Stimulated activated naive B cell treated with anti-CD40 and anti-IgM and Interleukin-4, amounts not matched to agents 10 μg/mL and 1 μg/mL and 100 μg/mL, for 72 hours (primary cell): ENCODE results near the gene INPP5K.
"Not testable (repeated sequence)": the region's sequence is repeated elsewhere in the genome, so short reads cannot be mapped to it uniquely, and the experiment has no call there.

Experiments
- ATAC-seq, 2 donors: fragments of 150-1000 bp; cut with Tn5 transposase; replicated peaks; 2 replicates each; pipeline ENCODE4 v1.10.0; 2021; ENCODE audit warnings: moderate library complexity in 1 of 2
- DNase-seq: peaks from one replicate; pipeline ENCODE4 v3.0.0; 2021
- H3K27ac Mint-ChIP-seq: one replicate; pipeline ENCODE4 v1.8.0; 2022; ENCODE audit warnings: mild to moderate bottlenecking, mixed read lengths
- H3K27me3 Mint-ChIP-seq, 2 donors: one replicate each; pipeline ENCODE4 v1.8.0; 2022; ENCODE audit warnings: mixed read lengths in 2 of 2
- H3K36me3 Mint-ChIP-seq, 2 donors: one replicate each; pipeline ENCODE4 v1.8.0; 2022; ENCODE audit warnings: mixed read lengths in 2 of 2, mild to moderate bottlenecking in 1 of 2
- H3K4me1 Mint-ChIP-seq, 2 donors: one replicate each; pipeline ENCODE4 v1.8.0; 2022; ENCODE audit warnings: mixed read lengths in 2 of 2, mild to moderate bottlenecking in 1 of 2
- H3K4me3 Mint-ChIP-seq, 2 donors: one replicate each; pipeline ENCODE4 v1.8.0; 2022; ENCODE audit warnings: mild to moderate bottlenecking in 2 of 2, mixed read lengths in 2 of 2, moderate library complexity in 1 of 2
- H3K9me3 Mint-ChIP-seq, 2 donors: one replicate each; pipeline ENCODE4 v1.8.0; 2022; ENCODE audit warnings: mixed read lengths in 2 of 2, mild to moderate bottlenecking in 1 of 2

Gene INPP5K

DNA sequence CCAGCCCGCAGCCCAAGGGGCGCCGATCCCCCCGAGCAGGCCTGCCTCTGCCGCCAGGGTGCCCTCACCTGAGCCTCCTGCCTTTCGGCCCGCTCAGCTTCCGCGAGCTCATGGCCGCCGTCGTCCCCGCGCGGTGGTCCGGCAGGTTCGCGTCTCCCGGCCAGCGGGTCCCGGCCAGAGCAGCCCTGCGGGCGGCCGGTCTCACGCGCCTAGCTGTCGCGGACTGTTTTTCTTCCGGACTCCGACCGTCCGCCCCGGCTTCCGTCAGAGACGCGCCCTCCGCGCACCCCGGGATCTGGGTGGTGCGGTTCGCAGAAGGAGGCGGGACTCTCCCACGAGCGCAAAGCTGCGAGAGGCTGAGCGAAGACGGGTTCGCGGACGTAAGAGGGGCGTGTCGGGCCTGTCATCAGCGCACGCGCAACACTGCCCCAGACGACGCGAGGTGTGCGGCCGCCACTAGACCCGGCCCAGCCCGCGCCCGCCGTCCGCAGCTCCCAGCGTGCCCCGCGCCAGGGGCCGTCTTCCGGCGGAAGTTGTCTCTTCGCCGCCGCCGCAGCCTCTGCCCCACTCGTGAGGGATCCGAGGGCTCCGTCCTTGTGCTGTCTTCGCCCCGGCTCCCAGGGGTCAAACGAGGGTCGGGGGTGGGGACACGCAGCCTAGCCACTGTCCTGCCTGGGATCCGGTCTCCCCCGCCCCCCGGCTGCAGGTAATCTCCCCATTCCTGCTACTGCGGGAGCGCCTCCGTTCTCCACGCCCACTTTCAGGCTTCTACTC is at the start of gene INPP5K:
TSS of gene INPP5K (minus strand) at position 225 of the 774 bp plus-strand sequence. CDS start at position 112, 113 bp downstream.
- ATAC-seq = peak; percentile 95 to 96
- no peaks in the 10 kb centered on the region for H3K9me3 Mint-ChIP-seq
- peak; percentile 98 for DNase-seq
- H3K4me3 Mint-ChIP-seq = peak within 1 kb of the TSS; percentile 89 to 93
- H3K27me3 Mint-ChIP-seq = no peaks in the 10 kb centered on the region
- H3K27ac Mint-ChIP-seq = peak within 1 kb of the TSS; percentile 89
- peaks cover 11 to 41% of the 10 kb centered on the region in 2 donors for H3K36me3 Mint-ChIP-seq
- peaks cover 17 to 22% of the 10 kb centered on the region in 2 donors for H3K4me1 Mint-ChIP-seq

DNA sequence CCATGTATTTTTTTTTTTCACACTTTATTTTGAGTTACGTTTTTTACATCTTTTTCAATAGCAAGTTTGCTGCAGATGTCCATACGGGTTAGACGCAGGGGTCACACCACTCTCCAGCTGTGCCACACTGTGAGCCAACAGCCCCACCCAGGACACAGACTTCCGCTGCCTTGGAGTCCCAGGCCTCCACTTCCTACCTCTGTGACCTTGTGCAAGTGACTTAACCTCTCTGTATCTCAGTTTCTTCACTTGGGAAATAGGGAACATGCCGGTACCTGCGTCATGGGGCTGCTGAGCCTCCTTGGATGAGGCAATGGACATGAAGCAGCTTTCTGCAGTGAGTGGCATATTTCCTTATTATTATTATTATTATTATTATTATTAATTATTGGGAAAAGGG is 49.5 kb upstream of the INPP5K start:
- no peaks in the 10 kb centered on the region for H3K27me3 Mint-ChIP-seq
- peaks cover 4 to 9% of the 10 kb centered on the region in 2 donors for H3K36me3 Mint-ChIP-seq

DNA sequence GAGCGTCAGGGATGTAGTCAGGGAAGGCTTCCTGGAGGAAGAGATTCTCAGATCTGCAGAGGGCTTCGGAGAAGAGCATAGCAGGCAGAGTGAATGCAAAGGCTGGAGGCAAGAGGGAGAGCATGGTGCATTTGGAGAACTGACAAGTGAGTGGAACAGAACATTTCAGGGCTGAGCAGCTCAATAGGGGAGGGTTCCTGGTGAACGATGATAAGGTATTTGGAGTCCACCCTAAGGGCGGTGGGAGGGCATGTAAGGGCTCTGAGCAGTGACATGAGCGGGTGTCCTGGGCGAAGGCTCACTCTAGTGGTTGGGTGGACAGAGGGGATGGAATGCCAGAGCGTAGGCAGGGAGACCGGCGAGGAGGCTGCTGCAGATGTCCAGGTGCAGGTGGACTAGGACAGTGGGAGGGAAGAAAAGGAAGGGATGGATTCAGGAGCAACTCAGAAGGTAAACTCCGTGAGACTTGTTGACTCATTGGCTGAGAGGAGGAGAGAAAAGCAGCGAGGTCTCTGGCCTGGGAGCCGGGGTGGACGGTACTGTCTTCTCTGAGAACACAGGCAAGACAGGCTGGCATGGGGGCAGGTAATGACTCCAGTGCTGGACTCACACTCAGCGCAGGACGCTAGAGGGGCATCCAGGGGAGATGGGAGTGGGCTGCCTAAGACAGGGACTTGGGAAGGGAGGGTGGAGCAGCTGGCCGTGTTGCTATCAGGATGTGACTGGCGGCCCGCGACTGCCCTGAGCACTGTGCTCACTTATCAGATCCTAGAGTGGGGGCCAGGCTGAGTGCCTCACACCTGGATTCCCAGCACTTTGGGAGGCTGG is 47.6 kb upstream of the INPP5K start:
- H3K4me1 Mint-ChIP-seq = peaks cover 43 to 76% of the 10 kb centered on the region in 2 donors
- no peaks in the 10 kb centered on the region for H3K27me3 Mint-ChIP-seq
- H3K27ac Mint-ChIP-seq = peak overlapping the region; percentile 66
- DNase-seq = no peak
- ATAC-seq = no peak
- peak overlapping the region; percentile 59 to 95 for H3K4me3 Mint-ChIP-seq
- H3K9me3 Mint-ChIP-seq = no peaks in the 10 kb centered on the region
- H3K36me3 Mint-ChIP-seq = peaks cover 10 to 19% of the 10 kb centered on the region in 2 donors

More for the DNA sequence above, 49.5 kb upstream of the INPP5K start:
- H3K9me3 Mint-ChIP-seq = no peaks in the 10 kb centered on the region
- no peak for DNase-seq
- peaks cover 36 to 65% of the 10 kb centered on the region in 2 donors for H3K4me1 Mint-ChIP-seq
- ATAC-seq = no peak
- H3K27ac Mint-ChIP-seq = no peak overlapping the region
- H3K4me3 Mint-ChIP-seq = peak overlapping the region in 1 of 2 donors; percentile 39

DNA sequence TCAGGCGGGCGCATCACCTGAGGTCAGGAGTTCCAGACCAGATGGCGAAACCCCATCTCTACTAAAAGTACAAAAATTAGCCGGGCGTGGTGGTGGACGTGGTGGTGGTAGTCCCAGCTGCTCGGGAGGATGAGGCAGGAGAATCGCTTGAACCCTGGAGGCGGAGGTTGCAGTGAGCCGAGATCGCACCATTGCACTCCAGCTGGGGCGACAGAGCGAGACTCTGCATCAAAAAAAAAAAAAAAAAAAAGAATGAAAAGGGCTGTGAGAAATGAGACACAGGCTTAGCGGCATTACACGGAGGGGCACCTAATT is 47.0 kb upstream of the INPP5K start:
- DNase-seq, ATAC-seq, H3K9me3 Mint-ChIP-seq, H3K27me3 Mint-ChIP-seq: not testable (repeated sequence)
- Mint-ChIP-seq H3K27ac (peak overlapping the region; percentile 66), H3K4me1 (peaks cover 43 to 79% of the 10 kb centered on the region in 2 donors), H3K36me3 (peaks cover 10 to 19% of the 10 kb centered on the region in 2 donors), H3K4me3 (peak overlapping the region; percentile 59 to 95)

DNA sequence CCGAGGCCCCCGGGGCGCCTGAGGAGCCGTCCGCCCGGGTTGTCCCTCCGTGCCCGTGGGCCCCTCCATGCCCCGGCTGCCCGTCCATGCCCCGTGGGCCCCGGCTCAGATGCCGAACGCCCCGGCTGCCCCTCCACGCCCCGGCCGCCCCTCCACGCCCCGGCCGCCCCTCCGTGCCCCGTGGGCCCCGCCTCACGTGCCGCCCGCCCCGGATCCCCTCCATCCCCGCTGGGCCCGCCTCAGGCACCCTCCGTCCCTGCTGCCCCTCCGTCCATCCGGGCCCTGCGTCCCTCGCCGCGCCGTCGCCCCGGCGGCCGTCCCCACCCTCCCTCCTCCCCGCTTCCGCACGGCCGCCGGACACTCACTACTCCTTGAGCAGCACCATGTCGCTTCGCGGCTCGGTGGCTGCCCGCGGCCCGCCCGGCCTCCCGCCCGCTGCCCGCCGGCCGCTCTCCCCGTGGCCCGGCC is 45.8 kb upstream of the INPP5K start:
- Mint-ChIP-seq H3K4me1 (peaks cover 40 to 75% of the 10 kb centered on the region in 2 donors), H3K27me3 (no peaks in the 10 kb centered on the region), H3K9me3 (no peaks in the 10 kb centered on the region), H3K36me3 (peaks cover 12 to 22% of the 10 kb centered on the region in 2 donors), H3K27ac (no peak overlapping the region), H3K4me3 (peak overlapping the region; percentile 87 to 95)
- DNase-seq (no peak), ATAC-seq (peak; percentile 35 to 40)

DNA sequence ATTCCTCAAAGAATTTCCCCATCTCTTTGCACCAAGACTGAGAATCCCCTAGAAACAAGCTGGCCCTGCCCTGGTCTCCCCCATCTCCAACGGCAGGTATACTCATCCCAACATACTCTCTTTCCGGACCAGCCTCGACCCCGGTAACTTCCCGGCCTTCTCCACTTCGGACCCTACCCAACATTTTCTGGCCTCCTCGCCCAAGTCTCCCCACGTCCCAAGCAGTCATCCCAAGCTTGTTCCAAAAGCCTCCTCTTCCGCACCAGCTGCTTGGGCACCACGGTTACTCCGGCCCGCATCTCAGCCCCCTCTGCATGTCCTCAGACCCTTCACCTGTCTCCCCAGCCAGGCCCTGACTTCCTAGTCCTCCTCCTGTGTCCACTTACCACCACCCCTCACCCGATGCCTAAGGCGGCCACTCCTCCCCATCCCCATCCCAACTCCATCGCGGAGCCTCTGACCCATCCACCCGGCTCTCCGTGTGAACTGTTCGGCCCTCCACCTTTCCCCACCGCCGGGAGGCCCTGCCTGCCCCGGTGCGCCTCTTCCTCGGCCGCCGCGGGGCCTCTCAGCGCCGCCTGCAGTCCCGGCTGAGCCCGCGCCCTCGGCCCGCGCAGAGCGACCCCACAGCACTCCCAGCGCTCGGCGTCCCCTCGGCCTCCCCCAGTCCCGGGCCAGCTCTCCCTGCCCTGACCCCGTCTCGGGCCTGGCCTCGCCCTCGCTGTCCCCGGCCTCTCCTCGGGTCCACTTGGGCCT is 45.2 kb upstream of the INPP5K start:
- H3K4me1 Mint-ChIP-seq = peaks cover 43 to 77% of the 10 kb centered on the region in 2 donors

DNA sequence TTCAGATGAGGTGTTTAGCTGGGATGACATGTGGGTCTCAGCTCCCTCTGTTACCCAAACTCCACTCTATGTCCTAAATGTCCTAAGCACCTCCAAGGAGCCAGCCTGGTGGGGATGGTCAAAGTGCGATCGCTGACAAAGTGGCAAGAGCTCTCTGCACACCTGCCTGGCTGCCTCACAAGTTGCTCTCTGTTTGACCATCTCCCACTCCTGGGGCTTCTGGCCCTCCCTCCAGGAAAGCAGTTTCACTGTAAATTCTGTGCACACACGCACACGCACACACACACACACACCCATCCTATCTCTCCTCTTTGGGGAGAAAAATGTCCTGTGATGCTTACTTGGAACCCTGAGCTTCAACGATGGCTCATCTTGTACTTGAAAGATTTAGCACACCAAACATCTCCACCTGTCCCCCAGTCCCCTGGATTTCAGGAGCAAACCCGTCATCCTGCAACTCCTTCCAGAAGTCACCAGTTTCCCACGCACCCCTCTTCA is 44.5 kb upstream of the INPP5K start:
- no peak for ATAC-seq
- H3K27ac Mint-ChIP-seq = peak overlapping the region; percentile 85
- peaks cover 47 to 78% of the 10 kb centered on the region in 2 donors for H3K4me1 Mint-ChIP-seq
- peak overlapping the region; percentile 87 to 95 for H3K4me3 Mint-ChIP-seq
- no peaks in the 10 kb centered on the region for H3K27me3 Mint-ChIP-seq
- no peak for DNase-seq
- H3K9me3 Mint-ChIP-seq = no peaks in the 10 kb centered on the region
- H3K36me3 Mint-ChIP-seq = peaks cover 16 to 25% of the 10 kb centered on the region in 2 donors

More for the DNA sequence above, 45.2 kb upstream of the INPP5K start:
- H3K36me3 Mint-ChIP-seq = peaks cover 16 to 25% of the 10 kb centered on the region in 2 donors
- H3K27me3 Mint-ChIP-seq = no peaks in the 10 kb centered on the region
- H3K27ac Mint-ChIP-seq = peak overlapping the region; percentile 85
- H3K9me3 Mint-ChIP-seq = no peaks in the 10 kb centered on the region
- ATAC-seq (peak; percentile 21 to 26), DNase-seq (no peak)
- peak overlapping the region; percentile 87 to 95 for H3K4me3 Mint-ChIP-seq

DNA sequence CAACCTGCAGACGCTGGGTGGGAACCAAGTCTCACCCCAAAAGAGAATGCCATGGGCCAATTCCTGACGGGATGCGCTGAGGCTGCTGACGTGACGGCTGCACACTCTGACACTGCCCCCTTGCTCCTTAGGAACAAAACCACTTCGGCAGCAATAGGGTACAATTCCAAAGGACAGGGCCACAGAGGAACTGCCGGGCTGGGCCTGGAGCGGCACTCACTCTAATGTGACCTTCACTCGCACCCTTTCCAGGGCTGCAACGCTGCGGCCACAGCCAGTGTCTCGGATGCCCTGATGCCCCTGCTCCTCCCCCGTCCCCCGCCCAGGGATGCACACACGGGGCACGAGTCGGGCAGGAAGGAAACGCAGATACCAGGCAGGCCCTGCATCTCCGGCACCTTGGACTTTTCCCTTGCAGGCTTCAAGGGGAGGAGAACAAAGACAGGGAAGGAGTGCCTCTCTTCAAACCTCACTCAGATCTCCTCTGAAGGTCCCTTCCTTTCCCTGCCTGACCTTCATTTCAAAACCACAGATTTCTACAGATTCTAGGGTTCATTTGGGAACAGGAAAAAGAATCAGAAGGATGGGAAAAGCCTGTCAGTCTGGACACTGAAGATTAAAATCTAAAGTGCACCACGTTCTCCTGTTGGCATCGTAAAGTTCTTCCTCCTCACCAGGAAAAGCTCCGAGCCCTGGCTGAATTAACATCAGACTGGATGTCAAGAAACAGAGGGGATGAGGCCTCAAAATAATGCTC is 43.9 kb upstream of the INPP5K start:
- peaks cover 49 to 80% of the 10 kb centered on the region in 2 donors for H3K4me1 Mint-ChIP-seq
- H3K9me3 Mint-ChIP-seq = no peaks in the 10 kb centered on the region
- H3K36me3 Mint-ChIP-seq = peaks cover 17 to 25% of the 10 kb centered on the region in 2 donors
- DNase-seq (no peak), ATAC-seq (no peak)
- H3K4me3 Mint-ChIP-seq = peak overlapping the region in 1 of 2 donors; percentile 87
- no peaks in the 10 kb centered on the region for H3K27me3 Mint-ChIP-seq
- H3K27ac Mint-ChIP-seq = no peak overlapping the region

DNA sequence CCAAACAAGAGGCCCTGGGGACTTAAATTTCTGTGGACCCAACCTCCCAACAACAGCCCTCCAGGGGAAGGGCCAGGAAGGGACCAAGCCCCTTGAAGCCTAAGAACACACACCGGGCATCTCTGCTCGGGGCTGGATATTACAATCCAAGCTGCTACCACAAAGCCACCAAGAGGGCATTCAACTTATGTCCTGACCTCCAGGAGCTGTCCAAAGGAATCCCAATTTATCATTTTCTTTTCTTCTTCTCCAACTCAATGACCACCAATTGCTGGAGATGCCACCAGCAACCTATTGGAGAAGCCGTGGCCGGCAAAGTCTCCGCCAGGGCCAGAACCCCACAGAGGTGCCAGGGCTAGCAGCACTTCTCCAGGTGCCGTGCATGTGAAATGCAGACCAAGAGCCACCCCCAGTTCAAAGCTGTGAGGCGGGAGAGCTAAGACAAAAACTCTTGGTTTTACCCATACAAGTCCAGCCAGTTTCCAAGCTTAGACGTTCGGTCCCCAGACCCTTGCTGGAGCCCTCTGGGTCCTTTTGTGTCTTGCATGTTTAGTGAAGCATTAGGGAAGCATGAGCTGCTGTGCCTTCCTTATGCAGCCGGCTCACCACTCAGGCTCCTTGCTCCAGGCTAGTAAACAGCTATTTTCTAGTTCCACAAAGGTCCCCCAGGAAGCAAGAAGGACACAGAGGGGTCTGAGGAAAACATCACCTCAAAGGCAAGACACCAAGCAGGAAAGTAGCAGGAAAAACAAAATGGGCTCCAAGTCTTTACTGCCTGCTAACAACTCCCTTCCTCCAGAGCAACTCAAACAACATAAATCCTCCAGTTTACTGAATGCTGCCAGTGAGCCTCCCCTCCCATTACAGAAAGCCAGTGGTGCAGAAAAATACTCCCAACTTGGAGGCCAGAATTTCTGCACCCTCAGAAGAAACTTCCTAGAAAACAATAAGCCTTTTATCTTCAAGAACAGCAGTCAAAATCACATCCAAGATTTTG is 42.9 kb upstream of the INPP5K start:
- no peak for ATAC-seq

DNA sequence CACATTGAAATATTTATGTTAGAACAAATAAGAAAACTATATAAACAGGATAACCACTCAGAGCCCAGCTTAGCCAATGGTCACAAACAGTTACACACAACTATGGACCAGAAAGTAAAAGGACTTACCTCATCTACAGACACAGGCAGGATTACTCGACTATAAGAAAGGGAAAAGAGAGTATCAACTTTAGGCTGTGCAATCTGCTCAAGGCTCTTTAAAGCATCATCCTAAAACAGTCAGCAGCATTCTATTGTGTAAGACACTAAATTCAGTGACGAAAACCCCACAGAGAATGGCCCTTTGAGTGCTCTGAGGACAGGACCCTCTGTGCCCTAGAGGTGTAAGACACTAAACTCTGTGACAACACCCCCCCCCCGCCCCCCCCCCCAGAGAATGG is 42.0 kb upstream of the INPP5K start:
- H3K9me3 Mint-ChIP-seq = no peaks in the 10 kb centered on the region
- DNase-seq = no peak
- peaks cover 23 to 33% of the 10 kb centered on the region in 2 donors for H3K36me3 Mint-ChIP-seq
- H3K27me3 Mint-ChIP-seq = no peaks in the 10 kb centered on the region
- ATAC-seq = no peak
- H3K4me3 Mint-ChIP-seq = no peak overlapping the region
- H3K27ac Mint-ChIP-seq = no peak overlapping the region
- H3K4me1 Mint-ChIP-seq = peaks cover 48 to 88% of the 10 kb centered on the region in 2 donors

More for the DNA sequence above, 42.9 kb upstream of the INPP5K start:
- H3K36me3 Mint-ChIP-seq = peaks cover 18 to 25% of the 10 kb centered on the region in 2 donors
- H3K27me3 Mint-ChIP-seq = no peaks in the 10 kb centered on the region
- H3K4me3 Mint-ChIP-seq = no peak overlapping the region
- peak overlapping the region; percentile 56 for H3K27ac Mint-ChIP-seq
- H3K4me1 Mint-ChIP-seq = peaks cover 54 to 88% of the 10 kb centered on the region in 2 donors
- DNase-seq = no peak
- H3K9me3 Mint-ChIP-seq = no peaks in the 10 kb centered on the region

DNA sequence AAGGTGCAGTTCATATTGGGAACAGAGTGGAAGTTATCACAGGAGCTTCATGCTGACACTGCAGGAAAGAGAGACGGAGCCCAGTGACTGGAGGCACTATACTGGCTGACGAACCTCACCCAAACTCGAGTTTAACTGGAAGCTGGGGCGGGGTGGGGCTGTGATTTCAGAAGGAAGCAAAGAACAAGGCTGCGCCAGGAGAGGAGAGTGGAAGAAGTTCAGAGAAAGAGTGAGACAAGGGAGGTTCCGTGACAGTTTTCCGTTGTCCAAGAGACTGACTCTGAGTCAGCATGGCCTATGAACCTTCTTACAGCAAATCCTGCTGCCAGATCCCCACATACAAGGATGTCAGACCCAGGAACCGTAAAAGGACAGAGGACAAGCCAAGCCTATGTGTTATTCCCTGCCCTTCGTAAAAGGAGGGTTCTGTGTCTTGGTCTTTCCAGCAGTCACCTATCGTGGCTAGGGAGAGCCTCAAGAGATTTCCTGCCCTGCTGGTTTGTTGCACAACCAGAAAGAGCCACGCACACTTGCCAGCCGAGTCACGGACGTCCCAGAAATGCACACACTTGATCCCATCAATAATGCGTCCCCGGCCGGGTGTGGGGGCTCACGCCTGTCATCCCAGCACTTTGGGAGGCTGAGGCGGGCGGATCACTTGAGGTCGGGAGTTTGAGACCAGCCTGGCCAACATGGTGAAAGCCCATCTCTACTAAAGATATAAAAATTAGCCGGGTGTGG is 41.1 kb upstream of the INPP5K start:
- ATAC-seq = no peak
- H3K4me1 Mint-ChIP-seq = peaks cover 51 to 85% of the 10 kb centered on the region in 2 donors
- peak overlapping the region in 1 of 2 donors; percentile 16 for H3K4me3 Mint-ChIP-seq
- H3K9me3 Mint-ChIP-seq = no peaks in the 10 kb centered on the region
- no peaks in the 10 kb centered on the region for H3K27me3 Mint-ChIP-seq
- peaks cover 27 to 39% of the 10 kb centered on the region in 2 donors for H3K36me3 Mint-ChIP-seq
- peak overlapping the region; percentile 80 for H3K27ac Mint-ChIP-seq
- DNase-seq = no peak
